ENCODE results near the gene AFF2.

Gene AFF2

DNA sequence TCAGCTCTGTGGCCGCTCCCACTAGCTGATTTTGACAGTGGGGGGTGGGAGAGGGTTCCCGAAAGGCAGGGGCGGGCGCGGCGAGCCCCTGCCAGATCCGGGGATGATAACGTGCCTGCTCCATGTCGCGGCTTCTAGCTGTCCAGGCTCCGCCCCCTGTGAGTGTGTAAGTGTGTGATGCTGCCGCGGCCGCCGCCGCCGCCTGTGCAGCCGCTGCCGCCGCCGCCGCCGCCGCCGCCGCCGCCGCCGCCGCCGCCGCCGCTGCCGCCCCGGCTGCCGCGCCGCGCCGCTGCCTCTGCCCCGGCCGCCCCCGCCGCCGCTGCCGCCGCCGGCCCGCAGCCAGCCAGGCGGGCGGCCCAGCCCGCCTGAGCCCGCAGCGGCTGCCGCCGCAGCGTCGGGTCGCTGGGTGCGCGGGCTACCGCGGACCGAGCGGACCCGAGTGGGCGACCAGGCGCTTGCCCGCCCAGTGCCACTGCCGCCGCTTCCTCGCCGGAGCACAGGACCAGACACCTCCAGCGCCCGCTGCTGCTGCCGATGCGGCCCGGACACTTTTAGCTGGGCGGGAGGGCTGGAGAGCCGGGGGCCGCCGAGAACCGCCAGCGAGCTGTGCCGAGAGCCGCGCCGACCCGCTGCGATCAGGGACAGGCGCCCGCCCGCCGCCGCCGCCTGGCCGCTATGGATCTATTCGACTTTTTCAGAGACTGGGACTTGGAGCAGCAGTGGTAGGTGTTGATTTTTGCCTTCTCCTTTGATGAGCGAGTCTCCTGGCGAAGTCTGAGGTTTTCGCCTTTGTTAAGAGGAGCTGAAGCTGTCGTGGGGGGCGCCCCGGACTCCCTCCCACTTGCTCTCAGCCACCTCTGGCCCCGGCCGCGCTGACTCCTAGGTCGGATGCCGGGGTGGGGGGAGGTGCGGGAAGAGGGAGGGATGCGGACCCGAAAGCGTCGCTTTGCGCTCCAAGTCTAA is at the start of gene AFF2:
AFF2 (plus strand) TSS at position 195 of the 963 bp plus-strand sequence; CDS start at position 676, 481 bp downstream.
- no peak for TF ChIP-seq GATA1 (IDR thresholded peaks at IDR 0.05; ENCODE audit: low read depth, low read length)
- no peak for TF ChIP-seq POLR2A (IDR thresholded peaks at IDR 0.05; ENCODE audit: low read length)
- DNase-seq = peak; percentile 15 to 32

DNA sequence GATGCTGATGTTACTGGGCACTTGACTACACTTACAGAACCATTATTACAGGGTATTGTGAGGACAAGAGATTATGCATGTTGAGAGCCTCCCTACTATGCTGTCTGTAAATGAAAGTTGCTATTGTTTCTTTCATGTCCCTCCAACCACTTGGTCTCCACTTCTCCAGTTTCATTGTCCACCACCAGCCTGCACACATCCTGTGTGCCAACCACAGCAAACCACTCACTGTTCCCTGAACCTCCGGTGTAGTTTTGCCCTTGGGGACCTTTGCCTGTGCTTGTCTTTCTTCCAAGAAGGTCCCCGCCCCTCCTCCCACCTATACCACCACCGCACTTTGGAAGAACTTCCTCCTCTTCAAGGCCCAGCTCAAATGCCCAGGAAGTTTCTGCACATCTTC is 43.1 kb upstream of the AFF2 start:
- TF ChIP-seq POLR2A (IDR thresholded peaks at IDR 0.05; ENCODE audit: low read length) (no peak), GATA1 (IDR thresholded peaks at IDR 0.05; ENCODE audit: low read depth, low read length) (no peak)
- no peak for DNase-seq

- TF ChIP-seq GATA1 (IDR thresholded peaks at IDR 0.05; ENCODE audit: low read depth, low read length) (no peak), POLR2A (IDR thresholded peaks at IDR 0.05; ENCODE audit: low read length) (no peak)
- DNase-seq = no peak
Measured at GRCh38 chrX:148459343-148459742, 41.1 kb upstream of the AFF2 start.

GRCh38 chrX:148466292-148466691 is 34.1 kb upstream of the AFF2 start:
- DNase-seq = no peak
- TF ChIP-seq POLR2A (IDR thresholded peaks at IDR 0.05; ENCODE audit: low read length) (no peak), GATA1 (IDR thresholded peaks at IDR 0.05; ENCODE audit: low read depth, low read length) (no peak)

DNA sequence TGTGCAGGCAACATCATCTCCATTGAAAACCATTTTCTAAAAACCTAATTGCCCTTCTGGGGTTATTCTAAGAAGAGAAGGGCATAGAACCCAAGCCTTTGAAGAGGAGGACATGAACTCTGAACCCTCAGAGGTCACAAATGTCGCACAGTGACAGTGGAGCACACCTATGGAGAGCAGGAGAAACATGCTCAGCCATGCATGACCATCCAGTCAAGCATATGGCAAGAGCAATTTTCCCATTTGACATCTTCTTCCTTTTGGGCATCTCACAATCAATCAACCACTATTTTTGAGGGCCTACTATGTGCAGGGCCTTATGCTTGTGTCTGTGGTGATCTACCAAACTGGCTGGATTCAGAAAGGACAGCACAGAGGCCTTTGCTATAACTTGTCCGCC is 30.1 kb upstream of the AFF2 start:
- DNase-seq = no peak
- no peak for TF ChIP-seq GATA1 (IDR thresholded peaks at IDR 0.05; ENCODE audit: low read depth, low read length)
- no peak for TF ChIP-seq POLR2A (IDR thresholded peaks at IDR 0.05; ENCODE audit: low read length)

GRCh38 chrX:148474030-148474429 is 26.4 kb upstream of the AFF2 start:
- TF ChIP-seq GATA1 (IDR thresholded peaks at IDR 0.05; ENCODE audit: low read depth, low read length) = no peak
- no peak for TF ChIP-seq POLR2A (IDR thresholded peaks at IDR 0.05; ENCODE audit: low read length)
- no peak for DNase-seq

DNA sequence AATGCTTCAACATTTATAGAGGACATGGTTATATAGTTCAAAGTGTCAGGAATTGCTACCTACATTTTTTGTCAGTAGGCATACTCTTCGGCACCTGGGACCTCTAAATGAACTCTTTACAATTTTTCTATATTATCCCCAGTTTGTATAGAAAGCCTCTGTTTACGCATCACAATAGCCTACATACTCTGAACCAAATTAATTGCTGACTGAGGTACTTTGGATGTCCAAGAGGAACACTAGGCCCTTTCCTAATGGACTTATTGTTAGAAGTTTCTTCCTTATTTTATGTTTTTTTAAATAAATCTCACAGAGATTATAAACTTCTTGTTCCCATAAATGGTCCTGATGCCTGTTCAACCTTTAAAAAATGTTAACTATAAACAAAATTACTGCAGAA is 8.4 kb upstream of the AFF2 start:
- TF ChIP-seq POLR2A (IDR thresholded peaks at IDR 0.05; ENCODE audit: low read length) (no peak), GATA1 (IDR thresholded peaks at IDR 0.05; ENCODE audit: low read depth, low read length) (no peak)
- DNase-seq = no peak

DNA sequence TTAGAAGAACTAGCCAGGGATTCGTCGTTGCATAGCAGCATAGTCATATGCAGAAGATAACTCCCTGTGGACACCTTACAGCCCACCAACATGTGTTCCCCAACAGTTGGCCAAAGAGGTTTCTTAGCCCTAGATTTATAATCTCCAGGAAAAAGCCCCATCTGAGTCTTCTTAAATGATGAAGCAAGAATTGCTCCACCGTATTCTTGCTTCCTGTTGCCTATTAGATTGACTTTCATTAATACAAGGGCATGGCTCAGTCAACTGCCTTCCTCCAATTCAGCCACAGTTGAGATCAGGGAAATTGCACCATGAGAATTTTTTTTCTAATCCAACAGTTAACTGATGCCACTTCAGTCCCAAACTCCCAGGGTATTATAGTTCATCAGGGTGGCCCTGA is 5.2 kb upstream of the AFF2 start:
- TF ChIP-seq POLR2A (IDR thresholded peaks at IDR 0.05; ENCODE audit: low read length) (no peak), GATA1 (IDR thresholded peaks at IDR 0.05; ENCODE audit: low read depth, low read length) (no peak)
- DNase-seq = no peak

DNA sequence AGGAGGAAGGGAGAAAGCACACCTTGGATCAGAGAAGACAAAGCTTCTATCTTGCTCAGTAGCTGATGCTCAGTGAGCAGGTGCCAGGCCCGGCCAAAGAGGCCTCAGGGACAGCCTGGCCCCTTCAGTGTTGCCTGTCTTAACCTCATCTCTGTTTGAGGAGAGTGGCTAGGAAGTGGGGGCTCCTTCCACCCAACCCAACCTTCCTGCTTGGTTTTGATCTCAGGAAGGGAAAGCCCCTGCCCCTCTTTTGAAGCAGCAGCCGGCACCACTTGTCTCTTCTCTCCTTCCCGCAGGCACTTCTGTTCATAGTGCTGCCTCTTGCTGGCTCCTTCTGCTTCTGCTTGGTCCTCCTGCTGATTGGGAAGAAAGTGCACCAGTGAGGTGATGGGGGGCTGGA is 2.4 kb upstream of the AFF2 start:
- no peak for DNase-seq
- no peak for TF ChIP-seq GATA1 (IDR thresholded peaks at IDR 0.05; ENCODE audit: low read depth, low read length)
- TF ChIP-seq POLR2A (IDR thresholded peaks at IDR 0.05; ENCODE audit: low read length) = no peak

DNA sequence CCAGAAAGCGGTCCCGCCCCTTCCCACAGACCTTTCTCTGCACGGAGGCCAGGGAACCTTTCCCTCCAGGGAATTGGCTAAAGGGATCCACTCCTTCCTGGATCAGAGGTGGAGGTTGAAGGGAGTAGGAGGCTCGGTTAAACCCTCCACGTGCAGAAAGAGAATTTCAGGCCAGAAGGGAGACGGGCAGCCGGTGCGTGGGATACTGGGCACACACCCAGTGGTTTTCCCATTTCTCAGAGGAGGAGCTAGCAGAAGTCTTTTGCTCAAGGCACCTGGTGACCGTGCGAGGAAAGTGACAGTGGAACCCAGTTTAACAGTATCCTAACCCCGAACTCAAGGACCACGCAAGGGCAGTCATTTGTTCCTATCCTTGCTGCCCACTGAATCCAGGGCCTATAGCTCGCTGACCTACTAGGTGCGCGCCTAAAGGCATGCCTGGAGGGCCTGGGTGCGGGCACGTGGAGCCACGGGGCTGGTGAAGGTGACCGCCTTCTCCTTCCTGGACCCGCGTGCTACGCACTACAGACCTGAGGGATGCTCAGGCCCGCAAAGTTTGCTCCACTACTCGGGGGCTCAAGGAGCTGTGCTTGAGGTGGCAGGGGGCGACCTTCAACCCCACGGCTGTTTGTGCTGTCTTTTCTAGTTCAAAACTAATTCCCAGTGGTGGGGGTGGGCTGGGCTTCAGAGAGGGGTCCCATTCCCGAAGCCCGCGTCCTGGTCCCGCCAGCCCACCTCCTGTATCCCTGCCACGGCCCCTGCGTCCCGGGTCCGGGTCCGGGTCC is 587 bp upstream of the AFF2 start:
- TF ChIP-seq GATA1 (IDR thresholded peaks at IDR 0.05; ENCODE audit: low read depth, low read length) (no peak), POLR2A (IDR thresholded peaks at IDR 0.05; ENCODE audit: low read length) (no peak)
- DNase-seq = no peak

GRCh38 chrX:148501386-148502066 is 1.1 kb downstream of the AFF2 start:
- no peak for TF ChIP-seq POLR2A (IDR thresholded peaks at IDR 0.05; ENCODE audit: low read length)
- TF ChIP-seq GATA1 (IDR thresholded peaks at IDR 0.05; ENCODE audit: low read depth, low read length) = no peak
- peak in 1 of 2 experiments; percentile 9 for DNase-seq

- TF ChIP-seq POLR2A (IDR thresholded peaks at IDR 0.05; ENCODE audit: low read length) (no peak), GATA1 (IDR thresholded peaks at IDR 0.05; ENCODE audit: low read depth, low read length) (no peak)
- DNase-seq = no peak
Measured at GRCh38 chrX:148504506-148504905, 4.1 kb downstream of the AFF2 start.

DNA sequence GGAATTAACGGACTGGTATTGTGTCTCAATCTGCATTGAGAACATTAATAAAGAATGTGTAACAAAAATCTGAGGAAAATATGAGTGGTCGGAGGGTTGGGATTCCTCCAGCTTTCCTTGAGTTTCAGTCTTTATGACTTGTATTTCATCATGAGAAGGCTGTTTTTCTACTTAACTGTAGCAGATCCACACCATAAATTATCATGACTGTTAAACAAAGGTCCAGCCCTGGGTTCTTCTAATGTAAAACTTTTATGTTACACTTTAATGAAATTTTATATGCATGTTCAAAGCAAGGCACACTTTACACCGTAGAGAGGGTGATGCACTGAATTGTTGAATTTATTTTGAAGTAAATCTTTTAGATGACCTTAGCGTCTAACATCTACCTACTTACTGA is 7.0 kb downstream of the AFF2 start:
- DNase-seq = no peak
- TF ChIP-seq POLR2A (IDR thresholded peaks at IDR 0.05; ENCODE audit: low read length) (no peak), GATA1 (IDR thresholded peaks at IDR 0.05; ENCODE audit: low read depth, low read length) (no peak)

DNA sequence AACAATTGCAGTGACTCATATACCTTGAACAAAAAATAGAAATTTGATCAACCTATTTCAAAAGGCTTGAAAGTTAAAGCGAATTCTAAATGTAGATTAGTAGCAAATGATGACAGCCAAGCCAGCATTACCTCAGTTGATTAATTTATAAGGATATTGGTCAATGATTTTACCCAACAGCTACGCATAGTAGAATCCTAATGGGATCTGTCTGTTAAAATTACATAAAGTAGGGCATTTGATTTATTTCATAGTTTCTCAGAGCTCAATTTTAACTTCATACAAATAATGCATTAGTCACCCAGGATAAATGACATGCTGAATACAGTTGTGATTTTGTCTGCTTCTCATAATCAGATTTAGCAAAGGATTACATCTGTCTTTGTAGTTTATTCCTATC is 12.0 kb downstream of the AFF2 start:
- TF ChIP-seq POLR2A (IDR thresholded peaks at IDR 0.05; ENCODE audit: low read length) = no peak
- TF ChIP-seq GATA1 (IDR thresholded peaks at IDR 0.05; ENCODE audit: low read depth, low read length) = no peak

More for the DNA sequence above, 12.0 kb downstream of the AFF2 start:
- DNase-seq = no peak

Data from erythroblast (primary cell).